ENCODE measurements around the gene PPP1R1A.

Gene PPP1R1A

GRCh38 chr12:54558759-54559158 lies 29.7 kb downstream of the PPP1R1A start:
- no peak for DNase-seq (ENCODE audit: low read depth)
- TF ChIP-seq CTCF (IDR thresholded peaks at IDR 0.05; ENCODE audit: low read length, missing control alignments) = no peak

GRCh38 chr12:54558311-54558710 lies 30.1 kb downstream of the PPP1R1A start:
- no peak for DNase-seq (ENCODE audit: low read depth)
- TF ChIP-seq CTCF (IDR thresholded peaks at IDR 0.05; ENCODE audit: low read length, missing control alignments) = no peak
- H3K4me3 ChIP-seq (replicated peaks; ENCODE audit: low read depth, low read length) = no peak overlapping the region

More at GRCh38 chr12:54558759-54559158, 29.7 kb downstream of the PPP1R1A start:
- no peak overlapping the region for H3K4me3 ChIP-seq (replicated peaks; ENCODE audit: low read depth, low read length)

GRCh38 chr12:54555670-54556257 lies 32.7 kb downstream of the PPP1R1A start:
- no peak overlapping the region for H3K4me3 ChIP-seq (replicated peaks; ENCODE audit: low read depth, low read length)
- no peak for TF ChIP-seq CTCF (IDR thresholded peaks at IDR 0.05; ENCODE audit: low read length, missing control alignments)
- no peak for DNase-seq (ENCODE audit: low read depth)

GRCh38 chr12:54549774-54550451 lies 38.5 kb downstream of the PPP1R1A start:
- TF ChIP-seq CTCF (IDR thresholded peaks at IDR 0.05; ENCODE audit: low read length, missing control alignments) = no peak
- no peak for DNase-seq (ENCODE audit: low read depth)
- peak overlapping the region; percentile 7 for H3K4me3 ChIP-seq (replicated peaks; ENCODE audit: low read depth, low read length)

GRCh38 chr12:54546511-54546910 lies 41.9 kb downstream of the PPP1R1A start:
- DNase-seq (ENCODE audit: low read depth) = no peak
- TF ChIP-seq CTCF (IDR thresholded peaks at IDR 0.05; ENCODE audit: low read length, missing control alignments) = no peak
- no peak overlapping the region for H3K4me3 ChIP-seq (replicated peaks; ENCODE audit: low read depth, low read length)

- H3K4me3 ChIP-seq (replicated peaks; ENCODE audit: low read depth, low read length) = no peak overlapping the region
- DNase-seq (ENCODE audit: low read depth) = no peak
- TF ChIP-seq CTCF (IDR thresholded peaks at IDR 0.05; ENCODE audit: low read length, missing control alignments) = no peak
These were observed 43.7 kb downstream of the PPP1R1A start for GRCh38 chr12:54544743-54545142.

GRCh38 chr12:54543526-54543925 lies 44.9 kb downstream of the PPP1R1A start:
- H3K4me3 ChIP-seq (replicated peaks; ENCODE audit: low read depth, low read length) = no peak overlapping the region
- no peak for TF ChIP-seq CTCF (IDR thresholded peaks at IDR 0.05; ENCODE audit: low read length, missing control alignments)
- no peak for DNase-seq (ENCODE audit: low read depth)
